WTC11 (cell line): ENCODE measurements around the gene HID1.

Experiments used
- CREB1 ChIP-seq: sonication (generic); formaldehyde crosslinking; IDR thresholded peaks from 2 replicates; pipeline ENCODE4 v1.8.0; 2023; ENCODE audit warnings: mild to moderate bottlenecking, missing genetic modification reagents
- CTCF ChIP-seq: fragments of 200-600 bp; IDR thresholded peaks from 2 replicates; pipeline ENCODE4 v1.8.0; 2022; ENCODE audit warnings: antibody characterized with exemption
- FOXJ3 ChIP-seq: sonication (generic); formaldehyde crosslinking; IDR thresholded peaks from 2 replicates; pipeline ENCODE4 v1.9.0; 2021; ENCODE audit warnings: missing genetic modification reagents, mild to moderate bottlenecking, borderline replicate concordance
- FOXP4 ChIP-seq: sonication (generic); formaldehyde crosslinking; IDR thresholded peaks from 2 replicates; pipeline ENCODE4 v1.8.0; 2022; ENCODE audit warnings: mild to moderate bottlenecking, missing genetic modification reagents
- GABPB1 ChIP-seq: sonication (generic); formaldehyde crosslinking; IDR thresholded peaks from 2 replicates; pipeline ENCODE4 v1.8.1; 2023; ENCODE audit warnings: mild to moderate bottlenecking, missing genetic modification reagents
- SP1 ChIP-seq: sonication (generic); formaldehyde crosslinking; conservative IDR thresholded peaks from 2 replicates; pipeline ENCODE4 v1.8.1; 2022; ENCODE audit warnings: missing genetic modification reagents
- STAT6 ChIP-seq: sonication (generic); formaldehyde crosslinking; conservative IDR thresholded peaks from 2 replicates; pipeline ENCODE4 v1.8.1; 2023; ENCODE audit warnings: mild to moderate bottlenecking, low read depth, missing genetic modification reagents, moderate library complexity
- TF ChIP-seq, protein P1 (sequence below): sonication (generic); formaldehyde crosslinking; IDR thresholded peaks from 2 replicates; pipeline ENCODE4 v1.8.0; 2023; ENCODE audit warnings: mild to moderate bottlenecking, missing genetic modification reagents
- TF ChIP-seq, protein P2 (sequence below): sonication (generic); formaldehyde crosslinking; IDR thresholded peaks from 2 replicates; pipeline ENCODE4 v1.8.0; 2022; ENCODE audit warnings: missing genetic modification reagents
- TF ChIP-seq, protein P3 (sequence below): sonication (generic); formaldehyde crosslinking; IDR thresholded peaks from 2 replicates; pipeline ENCODE4 v1.8.0; 2022; ENCODE audit warnings: mild to moderate bottlenecking, missing genetic modification reagents

GRCh38 chr17:74951065-74951464 is 21.5 kb downstream of the HID1 start:
- TF ChIP-seq CTCF (no peak), GABPB1 (CRISPR knock-in tag) (no peak), FOXJ3 (CRISPR knock-in tag) (no peak), CREB1 (no peak), SP1 (CRISPR knock-in tag) (no peak), FOXP4 (CRISPR knock-in tag) (no peak), STAT6 (CRISPR knock-in tag) (no peak)
- TF ChIP-seq, protein P1, sequence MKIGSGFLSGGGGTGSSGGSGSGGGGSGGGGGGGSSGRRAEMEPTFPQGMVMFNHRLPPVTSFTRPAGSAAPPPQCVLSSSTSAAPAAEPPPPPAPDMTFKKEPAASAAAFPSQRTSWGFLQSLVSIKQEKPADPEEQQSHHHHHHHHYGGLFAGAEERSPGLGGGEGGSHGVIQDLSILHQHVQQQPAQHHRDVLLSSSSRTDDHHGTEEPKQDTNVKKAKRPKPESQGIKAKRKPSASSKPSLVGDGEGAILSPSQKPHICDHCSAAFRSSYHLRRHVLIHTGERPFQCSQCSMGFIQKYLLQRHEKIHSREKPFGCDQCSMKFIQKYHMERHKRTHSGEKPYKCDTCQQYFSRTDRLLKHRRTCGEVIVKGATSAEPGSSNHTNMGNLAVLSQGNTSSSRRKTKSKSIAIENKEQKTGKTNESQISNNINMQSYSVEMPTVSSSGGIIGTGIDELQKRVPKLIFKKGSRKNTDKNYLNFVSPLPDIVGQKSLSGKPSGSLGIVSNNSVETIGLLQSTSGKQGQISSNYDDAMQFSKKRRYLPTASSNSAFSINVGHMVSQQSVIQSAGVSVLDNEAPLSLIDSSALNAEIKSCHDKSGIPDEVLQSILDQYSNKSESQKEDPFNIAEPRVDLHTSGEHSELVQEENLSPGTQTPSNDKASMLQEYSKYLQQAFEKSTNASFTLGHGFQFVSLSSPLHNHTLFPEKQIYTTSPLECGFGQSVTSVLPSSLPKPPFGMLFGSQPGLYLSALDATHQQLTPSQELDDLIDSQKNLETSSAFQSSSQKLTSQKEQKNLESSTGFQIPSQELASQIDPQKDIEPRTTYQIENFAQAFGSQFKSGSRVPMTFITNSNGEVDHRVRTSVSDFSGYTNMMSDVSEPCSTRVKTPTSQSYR (CRISPR knock-in tag), result no peak
- TF ChIP-seq, protein P2, sequence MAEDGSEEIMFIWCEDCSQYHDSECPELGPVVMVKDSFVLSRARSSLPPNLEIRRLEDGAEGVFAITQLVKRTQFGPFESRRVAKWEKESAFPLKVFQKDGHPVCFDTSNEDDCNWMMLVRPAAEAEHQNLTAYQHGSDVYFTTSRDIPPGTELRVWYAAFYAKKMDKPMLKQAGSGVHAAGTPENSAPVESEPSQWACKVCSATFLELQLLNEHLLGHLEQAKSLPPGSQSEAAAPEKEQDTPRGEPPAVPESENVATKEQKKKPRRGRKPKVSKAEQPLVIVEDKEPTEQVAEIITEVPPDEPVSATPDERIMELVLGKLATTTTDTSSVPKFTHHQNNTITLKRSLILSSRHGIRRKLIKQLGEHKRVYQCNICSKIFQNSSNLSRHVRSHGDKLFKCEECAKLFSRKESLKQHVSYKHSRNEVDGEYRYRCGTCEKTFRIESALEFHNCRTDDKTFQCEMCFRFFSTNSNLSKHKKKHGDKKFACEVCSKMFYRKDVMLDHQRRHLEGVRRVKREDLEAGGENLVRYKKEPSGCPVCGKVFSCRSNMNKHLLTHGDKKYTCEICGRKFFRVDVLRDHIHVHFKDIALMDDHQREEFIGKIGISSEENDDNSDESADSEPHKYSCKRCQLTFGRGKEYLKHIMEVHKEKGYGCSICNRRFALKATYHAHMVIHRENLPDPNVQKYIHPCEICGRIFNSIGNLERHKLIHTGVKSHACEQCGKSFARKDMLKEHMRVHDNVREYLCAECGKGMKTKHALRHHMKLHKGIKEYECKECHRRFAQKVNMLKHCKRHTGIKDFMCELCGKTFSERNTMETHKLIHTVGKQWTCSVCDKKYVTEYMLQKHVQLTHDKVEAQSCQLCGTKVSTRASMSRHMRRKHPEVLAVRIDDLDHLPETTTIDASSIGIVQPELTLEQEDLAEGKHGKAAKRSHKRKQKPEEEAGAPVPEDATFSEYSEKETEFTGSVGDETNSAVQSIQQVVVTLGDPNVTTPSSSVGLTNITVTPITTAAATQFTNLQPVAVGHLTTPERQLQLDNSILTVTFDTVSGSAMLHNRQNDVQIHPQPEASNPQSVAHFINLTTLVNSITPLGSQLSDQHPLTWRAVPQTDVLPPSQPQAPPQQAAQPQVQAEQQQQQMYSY (CRISPR knock-in tag), result no peak
- TF ChIP-seq, protein P3, sequence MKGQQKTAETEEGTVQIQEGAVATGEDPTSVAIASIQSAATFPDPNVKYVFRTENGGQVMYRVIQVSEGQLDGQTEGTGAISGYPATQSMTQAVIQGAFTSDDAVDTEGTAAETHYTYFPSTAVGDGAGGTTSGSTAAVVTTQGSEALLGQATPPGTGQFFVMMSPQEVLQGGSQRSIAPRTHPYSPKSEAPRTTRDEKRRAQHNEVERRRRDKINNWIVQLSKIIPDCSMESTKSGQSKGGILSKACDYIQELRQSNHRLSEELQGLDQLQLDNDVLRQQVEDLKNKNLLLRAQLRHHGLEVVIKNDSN, result no peak
